ENCODE measurements around the gene FAM120A. TPM values are rescaled to one million over a fixed set of nuclear protein-coding genes. Genes with fewer than 3 reads are reported as not detected.

The FAM120A gene
- total RNA-seq, 1 experiment from 2014 or later = 39.5 TPM

DNA sequence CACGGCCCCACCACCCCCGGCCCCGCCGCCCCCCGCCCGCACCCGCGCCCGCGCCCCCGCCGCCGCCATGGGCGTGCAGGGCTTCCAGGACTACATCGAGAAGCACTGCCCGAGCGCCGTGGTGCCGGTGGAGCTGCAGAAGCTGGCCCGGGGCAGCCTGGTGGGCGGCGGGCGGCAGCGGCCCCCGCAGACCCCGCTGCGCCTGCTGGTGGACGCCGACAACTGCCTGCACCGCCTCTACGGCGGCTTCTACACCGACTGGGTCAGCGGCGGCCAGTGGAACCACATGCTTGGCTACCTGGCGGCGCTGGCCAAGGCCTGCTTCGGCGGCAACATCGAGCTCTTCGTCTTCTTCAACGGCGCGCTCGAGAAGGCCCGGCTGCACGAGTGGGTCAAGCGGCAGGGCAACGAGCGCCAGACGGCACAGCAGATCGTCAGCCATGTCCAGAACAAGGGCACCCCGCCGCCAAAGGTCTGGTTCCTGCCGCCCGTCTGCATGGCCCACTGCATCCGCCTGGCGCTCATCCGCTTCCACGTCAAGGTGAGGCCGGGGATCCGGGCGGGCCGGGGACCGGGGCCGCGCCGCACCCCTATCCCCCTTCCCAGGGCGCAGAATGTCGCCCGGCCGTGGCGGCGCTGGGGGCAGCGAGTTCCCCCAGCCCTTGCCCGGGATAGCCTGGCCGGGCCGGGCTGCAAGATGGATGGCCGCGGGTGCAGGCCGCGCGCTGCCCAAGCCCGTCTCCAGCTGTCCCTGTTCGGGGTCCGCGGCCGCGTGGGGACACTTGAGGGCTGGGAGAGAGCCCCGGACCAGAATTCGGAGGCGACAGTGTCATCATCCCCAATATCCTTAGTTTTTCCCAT is 594 bp downstream of the FAM120A start:
- DNase-seq (ENCODE audit: low spot score) = no peak

DNA sequence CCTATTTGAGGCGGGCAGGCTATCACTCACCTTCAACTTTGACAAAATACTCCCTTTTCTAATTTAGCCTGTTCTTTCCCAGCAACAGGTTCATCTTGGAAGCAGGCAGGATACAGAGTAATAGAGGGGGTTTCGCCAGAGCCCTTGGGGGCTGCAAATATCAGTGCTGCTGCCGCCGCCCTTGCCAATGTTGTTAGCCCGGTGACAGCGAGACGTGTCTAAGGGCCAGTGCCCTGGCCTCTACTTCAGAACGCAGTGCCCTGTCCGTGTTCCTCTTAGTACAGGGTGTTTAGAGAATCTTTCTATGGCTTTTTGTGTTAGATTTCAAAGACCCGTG is 1.2 kb downstream of the FAM120A start:
- no peak for DNase-seq (ENCODE audit: low spot score)

DNA sequence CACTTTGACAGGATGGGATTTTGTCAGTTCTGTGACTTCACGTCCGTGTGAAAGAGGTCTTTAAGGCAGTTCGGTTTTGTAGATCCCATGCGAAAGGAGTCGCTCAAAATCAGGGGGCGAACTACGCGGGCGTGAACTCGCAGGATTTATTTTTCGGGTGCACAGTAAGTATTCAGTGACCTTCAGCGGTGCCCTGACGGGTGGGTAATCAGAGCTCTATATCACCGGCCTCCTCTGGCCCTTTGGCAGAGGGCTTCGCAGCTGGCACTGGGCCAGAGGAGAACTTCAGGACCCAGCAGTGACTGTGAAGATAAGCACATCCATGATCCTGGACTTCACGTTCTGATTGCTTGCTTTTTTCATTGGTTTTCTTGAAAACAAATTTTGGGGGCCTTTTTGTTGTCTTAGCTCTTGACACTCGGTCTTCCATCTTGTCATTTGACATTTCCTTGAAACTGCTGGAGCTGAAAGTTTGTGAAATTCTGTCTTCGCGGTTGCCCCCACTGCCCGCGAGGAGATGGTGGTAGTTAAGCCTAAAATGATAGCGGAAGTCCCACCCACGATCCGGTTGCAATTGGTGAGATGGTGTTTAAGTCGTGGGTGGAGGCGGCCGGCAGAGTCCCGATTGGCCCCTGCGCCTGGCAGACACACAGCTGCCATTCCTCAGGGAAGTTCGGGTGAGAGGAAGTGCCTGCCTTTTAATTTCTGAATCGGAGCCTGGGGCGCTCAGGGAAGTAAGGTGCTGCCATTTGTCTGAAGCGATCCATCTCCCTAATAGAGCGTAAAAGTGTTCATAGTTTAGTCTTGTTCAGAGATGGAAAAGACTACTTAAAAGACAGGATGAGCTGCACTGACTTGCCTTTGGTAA is 1.8 kb downstream of the FAM120A start, which contains the start of gene FAM120AOS:
Gene FAM120AOS (minus strand): TSS at position 535 of the 868 bp plus-strand sequence. CDS start 872 bp downstream, outside the sequence.
- DNase-seq (ENCODE audit: low spot score) = peak; percentile 90

DNA sequence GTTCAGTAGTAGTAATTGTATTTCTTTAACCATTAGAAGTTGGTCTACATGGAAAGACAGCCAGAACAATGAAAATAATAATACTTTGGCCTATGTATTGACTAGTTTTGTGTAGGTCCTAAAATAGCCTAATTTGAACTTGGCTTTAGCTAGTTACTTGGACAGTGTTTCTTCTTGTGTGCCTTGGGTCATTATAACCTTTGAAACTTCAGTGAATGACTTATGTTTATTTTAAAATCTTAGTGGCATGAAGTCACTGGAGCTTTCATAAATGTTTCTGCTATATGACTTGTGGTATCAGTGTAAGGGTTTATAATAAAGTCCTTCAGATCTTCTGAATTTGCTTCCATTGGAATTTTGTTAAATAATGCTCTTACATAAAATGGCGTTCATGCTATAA is 4.5 kb downstream of the FAM120A start:
- DNase-seq (ENCODE audit: low spot score) = no peak

DNA sequence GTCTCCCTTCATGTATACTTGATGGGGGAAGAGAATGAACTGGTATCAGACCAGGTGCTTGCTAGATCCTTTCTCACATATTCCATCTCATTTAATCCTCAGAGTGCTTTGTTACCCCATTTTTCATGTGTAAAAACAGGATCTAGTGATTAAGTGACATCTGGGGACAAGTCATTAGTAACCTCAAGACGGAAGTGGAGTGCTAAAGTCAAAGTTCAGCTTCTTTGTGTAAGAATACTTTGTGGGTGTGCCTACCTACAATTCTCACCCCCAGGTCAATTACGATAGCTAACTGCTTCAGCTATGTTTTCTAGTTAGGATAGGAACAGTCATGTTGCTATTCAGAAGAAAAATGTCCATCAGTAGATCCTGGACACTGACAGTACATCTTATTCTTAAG is 5.0 kb downstream of the FAM120A start:
- DNase-seq (ENCODE audit: low spot score) = no peak

DNA sequence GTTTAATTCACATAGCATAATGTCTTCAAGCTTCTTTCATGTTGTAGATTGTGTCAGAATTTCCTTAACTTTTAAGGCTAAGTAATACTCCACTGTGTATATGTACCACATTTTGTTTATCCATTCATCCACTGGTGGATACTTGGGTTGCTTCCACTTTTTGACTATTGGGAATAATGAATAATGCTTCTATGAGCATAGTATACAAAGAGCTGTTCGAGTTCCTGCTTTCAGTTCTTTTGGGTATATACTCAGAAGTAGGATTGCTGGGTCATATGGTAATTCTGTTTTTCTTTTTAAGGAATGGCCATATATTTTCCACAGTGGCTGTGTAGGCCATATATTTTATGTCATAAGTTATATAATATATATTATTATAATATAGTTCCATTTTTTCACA is 5.5 kb downstream of the FAM120A start:
- DNase-seq (ENCODE audit: low spot score) = no peak

DNA sequence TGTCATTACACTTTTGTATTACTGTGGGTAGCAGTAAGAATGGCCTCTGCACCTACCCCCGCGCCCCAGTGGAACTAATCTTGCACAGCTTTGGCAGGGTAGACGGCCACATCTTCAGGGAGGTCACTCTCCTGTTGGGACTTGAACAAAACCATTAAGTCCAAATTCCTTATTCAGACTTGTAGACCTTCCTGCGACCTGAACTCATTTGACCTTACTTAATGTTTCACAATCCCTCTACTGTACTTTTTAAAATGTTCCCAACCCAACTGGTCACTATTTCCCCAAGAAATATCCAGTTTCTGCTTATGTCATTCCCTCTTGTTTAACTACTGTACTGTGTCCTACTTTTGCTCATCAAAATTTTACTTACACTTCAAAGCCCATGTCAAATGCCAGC is 7.2 kb downstream of the FAM120A start:
- no peak for DNase-seq (ENCODE audit: low spot score)

DNA sequence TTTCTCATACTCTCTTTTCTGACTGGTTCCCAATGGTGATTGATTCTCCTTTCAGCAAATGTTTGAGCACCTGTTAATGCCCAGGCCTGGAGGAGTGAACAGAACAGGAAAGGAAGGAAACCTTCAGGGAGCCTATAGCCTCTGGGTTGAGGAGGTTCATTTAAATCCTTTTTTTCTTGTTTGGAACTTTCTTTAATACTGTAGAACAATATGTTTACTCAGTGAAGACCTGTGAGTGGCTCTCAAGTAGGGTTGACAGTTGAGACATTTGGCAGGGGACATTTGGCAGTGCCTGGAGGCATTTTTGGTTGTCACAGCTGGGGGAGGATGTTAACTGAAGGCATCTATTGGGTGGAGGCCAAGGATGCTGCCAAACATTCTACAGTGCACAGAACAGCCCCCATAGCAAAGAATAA is 8.0 kb downstream of the FAM120A start:
- DNase-seq (ENCODE audit: low spot score) = no peak

DNA sequence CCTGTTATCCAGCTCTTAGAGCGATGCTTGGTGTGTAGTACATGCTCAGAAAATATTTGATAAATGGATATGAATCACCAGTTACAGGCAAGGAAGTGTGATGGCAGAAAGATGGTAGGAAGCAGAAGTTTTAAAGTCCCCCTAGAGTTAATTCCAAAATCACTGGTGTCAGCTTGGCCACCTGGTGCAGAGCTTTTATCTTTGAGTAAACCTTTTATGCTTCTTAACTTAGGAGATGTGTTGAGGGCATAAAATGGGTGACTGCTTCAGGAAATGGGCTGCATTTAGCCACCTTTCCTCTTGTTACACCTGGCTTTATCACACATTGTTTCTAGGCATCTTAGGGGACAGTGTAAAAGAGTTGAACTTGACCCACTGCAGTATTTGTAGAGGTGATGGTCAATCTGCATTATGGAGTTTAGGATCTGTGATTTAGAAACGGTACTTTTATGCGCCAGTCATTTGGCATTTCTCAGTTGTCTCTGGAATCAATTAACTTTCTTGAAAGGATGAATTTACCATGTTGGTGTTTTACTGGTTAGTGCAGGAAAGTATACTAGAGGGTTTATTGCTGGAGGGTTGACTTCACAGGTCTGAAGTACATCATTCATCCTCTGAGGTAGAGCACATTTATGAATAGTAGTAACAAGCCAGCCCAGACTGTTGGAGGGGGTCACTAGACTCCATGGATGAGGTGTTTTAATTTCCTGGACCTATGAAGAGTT is 9.4 kb downstream of the FAM120A start:
- DNase-seq (ENCODE audit: low spot score) = no peak

DNA sequence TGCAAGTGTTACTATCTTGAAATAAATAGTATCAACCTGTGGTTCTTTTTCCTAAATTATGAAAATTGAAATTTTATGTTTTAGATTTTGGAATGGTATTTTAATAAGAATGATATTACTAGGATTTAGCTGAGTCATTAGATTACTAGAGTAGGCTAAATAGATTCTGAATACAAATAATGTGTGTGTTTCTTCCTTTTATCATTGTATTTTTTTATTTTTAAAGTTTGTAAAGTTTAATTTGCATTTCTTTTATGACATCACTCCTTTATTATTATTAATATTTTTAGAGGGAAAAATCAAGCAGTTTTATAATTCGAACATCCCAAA is 9.9 kb downstream of the FAM120A start:
- DNase-seq (ENCODE audit: low spot score) = no peak

DNA sequence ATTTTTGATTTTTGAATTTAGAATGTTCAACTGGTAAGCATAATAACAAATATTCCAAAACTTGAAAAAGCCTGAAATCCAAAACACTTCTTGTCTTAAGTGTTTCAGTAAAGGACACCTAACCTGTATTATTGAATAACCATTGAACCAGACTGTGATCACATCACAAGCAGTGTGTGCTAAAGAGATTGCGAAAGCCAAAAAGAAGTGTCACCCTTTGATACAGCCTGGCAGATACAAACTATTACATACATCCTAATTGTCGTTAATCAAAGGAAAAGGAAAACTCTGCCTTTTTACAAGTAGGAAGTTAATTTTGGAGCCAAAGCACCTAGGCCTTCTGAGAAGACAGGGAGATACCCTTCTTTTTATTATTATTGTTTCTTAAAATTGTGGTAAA is 10.3 kb downstream of the FAM120A start:
- no peak for DNase-seq (ENCODE audit: low spot score)

DNA sequence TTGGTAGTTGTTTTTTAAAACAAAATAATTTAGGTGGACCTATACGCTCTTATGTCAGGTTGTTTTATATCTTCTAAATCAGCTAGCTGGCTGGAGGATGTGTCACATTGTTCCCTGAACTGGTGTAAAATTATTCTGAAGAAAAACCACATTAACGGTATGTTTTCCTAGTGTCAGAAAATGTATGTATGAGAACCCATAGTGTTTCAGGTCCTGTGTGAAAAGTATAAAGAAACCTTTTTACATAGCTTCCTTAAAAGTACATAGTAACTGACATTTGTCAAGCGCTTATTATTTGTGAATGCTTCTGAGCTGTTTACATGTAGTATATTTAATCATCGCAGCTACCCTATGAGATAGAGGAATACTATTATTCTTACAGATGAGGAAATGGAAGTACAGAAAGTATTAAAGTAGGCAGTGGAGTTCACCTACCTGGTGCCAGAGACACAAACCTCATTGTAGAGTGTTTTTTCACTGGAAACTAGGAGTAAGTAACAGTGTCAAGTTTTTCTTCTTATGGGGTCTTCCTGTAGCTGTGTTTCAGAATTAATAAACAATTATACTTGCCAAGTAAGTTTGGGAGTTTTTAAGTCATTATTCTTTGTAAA is 12.3 kb downstream of the FAM120A start:
- DNase-seq (ENCODE audit: low spot score) = no peak

DNA sequence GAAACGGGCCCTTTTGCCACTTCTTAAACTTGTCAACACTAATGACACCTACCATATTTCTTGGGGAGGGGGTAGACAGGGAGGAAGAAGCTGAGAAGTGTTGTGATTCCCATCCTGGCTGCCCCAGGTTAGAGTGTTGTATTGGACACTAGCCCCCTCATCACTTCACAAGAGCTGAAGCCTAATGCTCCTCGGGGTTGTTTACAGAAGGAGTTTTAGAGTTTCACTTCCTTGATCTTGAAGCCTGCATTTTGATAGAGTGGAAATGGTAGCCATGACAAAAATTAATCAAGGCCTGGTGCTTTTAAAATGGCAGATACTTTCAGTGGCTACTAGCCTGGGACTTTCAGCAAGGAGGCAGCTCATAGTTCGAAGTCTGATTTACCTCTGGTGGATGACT is 12.9 kb downstream of the FAM120A start:
- no peak for DNase-seq (ENCODE audit: low spot score)

DNA sequence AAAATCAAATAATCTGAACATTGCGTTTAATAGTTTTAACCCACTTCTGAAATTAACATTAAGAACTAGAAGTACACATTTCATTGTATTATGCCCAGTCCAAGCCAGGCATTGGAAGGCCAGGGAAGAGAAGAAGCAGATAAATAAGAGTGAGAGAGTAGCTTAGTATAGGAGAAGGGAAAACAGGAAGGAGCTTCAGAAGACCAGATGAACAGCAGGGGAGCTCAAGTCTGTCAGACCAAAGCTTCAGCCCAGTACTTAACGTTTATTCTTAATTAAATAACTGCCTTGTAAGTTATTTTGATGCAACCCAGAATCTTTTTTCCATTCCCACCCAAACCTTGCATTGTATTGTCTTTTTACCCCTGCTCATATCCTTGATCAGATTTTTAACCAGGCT is 13.4 kb downstream of the FAM120A start:
- DNase-seq (ENCODE audit: low spot score) = no peak

DNA sequence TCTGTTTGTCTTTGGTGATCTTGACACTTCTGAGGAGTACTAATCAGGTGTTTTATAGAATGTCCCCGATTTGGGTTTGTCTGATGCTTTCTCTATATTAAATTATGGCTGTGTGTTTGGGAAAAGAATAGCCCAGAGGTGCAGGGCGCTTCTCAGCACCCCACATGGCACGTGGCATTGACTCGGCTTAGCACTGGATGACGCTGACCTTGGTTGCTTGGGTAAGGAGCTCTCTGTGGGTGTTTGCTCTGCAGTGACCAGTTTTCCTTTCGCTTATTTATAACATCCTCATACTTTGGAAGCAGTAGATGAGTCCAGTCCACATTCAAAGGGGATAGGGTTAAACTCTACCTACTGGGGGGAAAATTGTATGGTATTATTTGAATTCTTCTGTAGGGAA is 14.4 kb downstream of the FAM120A start:
- DNase-seq (ENCODE audit: low spot score) = no peak

DNA sequence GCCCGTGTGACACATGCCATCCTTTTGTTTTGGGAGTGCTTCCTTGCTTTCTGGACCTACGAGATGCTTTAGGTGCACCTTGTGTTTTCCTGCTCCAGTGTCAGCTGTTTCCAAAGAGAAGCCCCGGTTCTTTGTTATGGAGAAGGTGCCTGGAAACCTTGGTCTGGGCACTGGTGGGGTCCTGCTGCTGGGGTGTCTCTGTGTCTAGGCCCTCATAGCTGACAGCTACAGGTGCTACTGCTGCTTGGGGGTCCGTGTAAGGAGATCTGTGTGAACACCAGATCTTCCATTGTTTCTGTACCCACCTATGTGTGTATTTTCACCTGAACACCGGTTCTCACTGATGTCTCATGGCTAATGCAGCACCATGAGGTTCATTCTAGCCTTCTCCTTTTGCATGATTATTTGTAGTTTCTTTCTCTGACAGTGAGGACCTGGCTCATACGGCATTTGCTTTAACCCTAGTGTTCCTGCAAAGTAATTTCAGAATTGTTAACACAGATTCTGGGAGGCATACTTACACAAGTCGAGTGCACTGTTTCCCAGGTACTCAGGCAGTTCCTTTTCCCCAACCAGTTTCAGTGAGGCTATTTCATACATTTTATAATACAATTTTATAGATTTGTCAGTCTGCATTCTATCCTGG is 15.1 kb downstream of the FAM120A start:
- no peak for DNase-seq (ENCODE audit: low spot score)

DNA sequence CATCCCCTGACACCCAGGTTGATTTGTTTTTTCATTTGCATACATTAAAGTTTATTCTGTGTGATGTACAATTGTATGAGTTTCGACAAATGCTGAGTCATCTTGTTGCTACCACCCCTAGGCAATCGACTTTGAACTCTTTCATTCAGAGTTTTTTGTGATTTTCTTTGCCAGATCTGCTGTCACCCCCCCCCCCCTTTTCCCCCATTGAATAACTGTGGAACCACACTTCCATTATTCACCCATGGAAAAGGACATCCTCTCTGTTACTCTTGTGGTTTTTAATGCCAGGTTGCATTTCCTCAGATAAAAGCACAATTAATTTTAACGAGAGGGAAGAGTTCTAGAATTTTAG is 15.6 kb downstream of the FAM120A start:
- no peak for DNase-seq (ENCODE audit: low spot score)

DNA sequence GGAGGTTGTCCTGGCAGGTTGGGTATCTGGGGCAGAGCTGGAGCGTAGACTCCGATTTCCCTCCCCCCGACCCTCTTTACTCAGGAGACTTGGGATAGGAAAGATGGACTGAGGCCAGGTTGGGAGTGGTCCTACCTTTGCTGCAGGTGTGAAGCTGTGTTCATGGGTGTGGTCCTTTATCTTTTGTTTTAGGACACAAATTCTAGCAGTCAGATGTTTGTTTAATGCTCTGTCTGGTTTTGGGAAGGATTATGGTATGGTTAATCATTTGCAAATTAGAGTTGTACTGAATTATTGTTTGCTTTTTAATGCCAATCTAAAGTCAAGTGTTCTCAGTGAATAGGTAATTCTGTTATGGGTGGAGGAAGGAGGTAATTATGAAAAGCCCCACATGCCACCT is 16.0 kb downstream of the FAM120A start:
- no peak for DNase-seq (ENCODE audit: low spot score)

DNA sequence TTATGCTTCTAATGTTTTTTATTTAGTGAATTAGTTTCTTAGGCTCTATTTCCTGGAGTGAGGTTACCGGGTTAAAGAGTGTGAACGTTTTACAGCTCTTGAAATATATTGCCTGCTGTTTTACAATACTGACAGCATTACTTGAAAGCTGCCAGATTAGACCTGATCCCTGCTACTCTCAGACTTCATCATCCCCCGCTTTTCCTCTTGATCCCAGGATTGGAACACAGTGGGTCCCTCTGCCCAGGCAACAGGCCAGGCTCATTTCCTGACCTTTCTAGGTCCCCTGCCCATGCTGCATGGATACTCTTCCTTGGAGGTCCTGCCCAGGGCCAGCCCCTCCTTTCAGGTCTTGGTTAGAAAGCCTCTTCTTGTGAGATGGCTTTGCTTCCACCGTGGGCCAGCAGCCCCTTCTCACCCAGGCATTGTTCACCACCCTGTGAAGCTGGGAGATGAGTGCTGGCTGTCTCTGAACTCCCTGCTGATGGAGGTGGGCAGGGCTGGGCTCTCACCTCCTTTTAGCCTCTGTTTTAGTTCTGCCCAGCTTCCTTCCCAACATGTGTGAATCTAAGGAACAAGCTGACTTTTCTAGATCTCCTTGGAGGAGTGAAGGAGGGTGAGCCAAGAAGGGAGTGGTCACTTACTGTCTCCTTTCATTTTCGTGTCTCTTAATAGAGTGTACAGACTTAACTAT is 17.4 kb downstream of the FAM120A start:
- DNase-seq (ENCODE audit: low spot score) = no peak

DNA sequence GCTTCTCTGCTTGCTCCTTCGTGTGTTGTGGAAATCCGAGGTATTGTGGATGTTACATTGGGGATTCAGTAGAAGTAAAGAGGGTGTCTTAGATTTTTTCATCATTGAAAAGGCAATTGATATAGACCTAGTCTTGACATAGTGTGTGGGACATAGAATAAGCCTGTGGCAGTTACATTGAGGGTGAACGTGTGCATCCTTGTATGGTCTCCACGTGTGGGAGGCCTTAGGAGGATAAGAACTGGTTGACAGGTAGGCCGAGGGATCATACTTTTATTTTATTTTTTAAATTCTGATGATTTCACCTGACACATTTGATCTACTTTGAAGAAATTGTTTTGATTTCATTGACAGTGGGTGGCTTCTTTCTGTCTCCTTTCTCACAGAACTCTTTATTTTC is 18.9 kb downstream of the FAM120A start:
- no peak for DNase-seq (ENCODE audit: low spot score)

DNA sequence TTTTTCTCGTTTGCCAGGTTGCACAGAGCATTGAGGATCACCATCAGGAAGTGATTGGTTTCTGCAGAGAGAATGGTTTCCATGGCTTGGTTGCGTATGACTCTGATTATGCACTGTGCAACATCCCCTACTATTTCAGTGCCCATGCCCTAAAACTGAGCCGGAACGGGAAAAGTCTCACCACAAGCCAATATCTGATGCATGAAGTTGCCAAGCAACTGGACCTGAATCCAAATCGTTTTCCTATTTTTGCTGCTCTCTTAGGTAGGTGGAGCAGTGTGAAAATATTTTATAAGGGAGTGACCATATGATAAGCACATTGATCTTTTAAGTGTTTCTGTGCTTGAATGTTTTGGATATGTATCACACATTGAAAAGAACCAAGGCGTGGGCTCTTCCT is 19.6 kb downstream of the FAM120A start:
- DNase-seq (ENCODE audit: low spot score) = no peak
